HG02943 (cell line): Measurements from ENCODE around the gene SCGB2B2.
"Not testable (repeated sequence)": the region's sequence is repeated elsewhere in the genome, so short reads cannot be mapped to it uniquely, and the experiment has no call there.

Source experiments
- ATAC-seq: cut with Tn5 transposase; IDR thresholded peaks from one replicate; pipeline ENCODE4 v1.9.1; 2021; ENCODE audit warnings: mild to moderate bottlenecking, low read depth, moderate library complexity; ENCODE audit not compliant: unreplicated experiment

SCGB2B2 gene

GRCh38 chr19:34676697-34677385 lies at the start of gene SCGB2B2:
Gene SCGB2B2 (minus strand): TSS chr19:34677159. CDS start chr19:34594563, 82,596 bp downstream.
- peak; percentile 57 for ATAC-seq

GRCh38 chr19:34725400-34725799 lies 48.4 kb upstream of the SCGB2B2 start:
- ATAC-seq: no peak

- ATAC-seq: no peak
Measured at GRCh38 chr19:34722353-34722752, 45.4 kb upstream of the SCGB2B2 start.

- no peak for ATAC-seq
Measured at GRCh38 chr19:34715357-34715756, 38.4 kb upstream of the SCGB2B2 start.

GRCh38 chr19:34713262-34713637 lies 36.3 kb upstream of the SCGB2B2 start:
- no peak for ATAC-seq

GRCh38 chr19:34712395-34713261 lies 35.7 kb upstream of the SCGB2B2 start:
- no peak for ATAC-seq

- ATAC-seq: no peak
Measured at GRCh38 chr19:34711890-34712289, 34.9 kb upstream of the SCGB2B2 start.

GRCh38 chr19:34707661-34708060 lies 30.7 kb upstream of the SCGB2B2 start:
- ATAC-seq: no peak

- no peak for ATAC-seq
Measured at GRCh38 chr19:34692549-34692948, 15.6 kb upstream of the SCGB2B2 start.

- ATAC-seq: no peak
Measured at GRCh38 chr19:34690372-34690771, 13.4 kb upstream of the SCGB2B2 start.

- ATAC-seq: no peak
Measured at GRCh38 chr19:34688592-34688991, 11.6 kb upstream of the SCGB2B2 start.

- no peak for ATAC-seq
Measured at GRCh38 chr19:34687348-34687747, 10.4 kb upstream of the SCGB2B2 start.

GRCh38 chr19:34686455-34686854 lies 9.5 kb upstream of the SCGB2B2 start:
- no peak for ATAC-seq

- not testable (repeated sequence) for ATAC-seq
Measured at GRCh38 chr19:34685266-34685665, 8.3 kb upstream of the SCGB2B2 start.

- ATAC-seq: no peak
Measured at GRCh38 chr19:34681478-34681877, 4.5 kb upstream of the SCGB2B2 start.

GRCh38 chr19:34678421-34678820 lies 1.5 kb upstream of the SCGB2B2 start:
- no peak for ATAC-seq

GRCh38 chr19:34678085-34678412 lies 1.1 kb upstream of the SCGB2B2 start:
- ATAC-seq: no peak

GRCh38 chr19:34677386-34678084 lies 576 bp upstream of the SCGB2B2 start, which contains the start of gene ZNF302:
Gene ZNF302 (plus strand): TSS chr19:34677678. CDS start chr19:34678805, 1,127 bp downstream.
- ATAC-seq: peak; percentile 91

- no peak for ATAC-seq
Measured at GRCh38 chr19:34675919-34676318, 1.0 kb downstream of the SCGB2B2 start.

- ATAC-seq: no peak
Measured at GRCh38 chr19:34675250-34675649, 1.7 kb downstream of the SCGB2B2 start.

GRCh38 chr19:34673590-34673989 lies 3.4 kb downstream of the SCGB2B2 start:
- ATAC-seq: no peak
